ENCODE results near the gene ROBO1. TPM values are rescaled to one million over a fixed set of nuclear protein-coding genes. Genes with fewer than 3 reads are reported as not detected.
A peak's percentile ranks its signal among the peaks of the same experiment; 100 is the strongest.

Gene ROBO1
- total RNA-seq, 1 experiment from 2014 or later, result 67.6 TPM

GRCh38 chr3:78970656-78971055, 797.1 kb downstream of the ROBO1 start:
- no peaks in the 10 kb centered on the region for H3K9me3 ChIP-seq (ENCODE audit: low read depth, low read length, poor library complexity, severe bottlenecking)
- no peak for DNase-seq (ENCODE audit: low spot score)
- BruUV-seq (replicated peaks), result no TSS peak
- no peaks in the 10 kb centered on the region for H3K27me3 ChIP-seq (replicated peaks; ENCODE audit: insufficient read depth, low read depth, low read length, poor library complexity)
- H3K4me3 ChIP-seq (ENCODE audit: low read depth, low read length, poor library complexity, severe bottlenecking), result no peak overlapping the region
- intact Hi-C loops (cut with micrococcal nuclease; ENCODE audit: unreplicated experiment), result no loop called here
- H3K4me1 ChIP-seq (ENCODE audit: insufficient read depth, low read length, poor library complexity, severe bottlenecking), result peaks cover 52% of the 10 kb centered on the region
- H3K36me3 ChIP-seq (ENCODE audit: insufficient read depth, low read length, poor library complexity, severe bottlenecking), result no peaks in the 10 kb centered on the region
- H3K27ac ChIP-seq (ENCODE audit: low read depth, low read length, poor library complexity, severe bottlenecking), result peak overlapping the region; percentile 32
- ChIA-PET POLR2A (ENCODE audit: low non-redundant PET) (interaction anchor here (0.6 kb wide), 1 partner anchor 217 kb away, joined by 4 read pairs; no protein-coding TSS in a partner anchor), CTCF (no interaction called here)
- TF ChIP-seq CTCF (conservative IDR thresholded peaks at IDR 0.05; ENCODE audit: low read depth, low read length) (no peak), EZH2 (IDR thresholded peaks at IDR 0.05; ENCODE audit: borderline replicate concordance, low read depth, low read length, poor library complexity, severe bottlenecking) (no peak)

GRCh38 chr3:78969483-78969882, 798.3 kb downstream of the ROBO1 start:
- intact Hi-C loops (cut with micrococcal nuclease; ENCODE audit: unreplicated experiment), result no loop called here

GRCh38 chr3:78967061-78967460, 800.7 kb downstream of the ROBO1 start:
- TF ChIP-seq CTCF (conservative IDR thresholded peaks at IDR 0.05; ENCODE audit: low read depth, low read length) (no peak), EZH2 (IDR thresholded peaks at IDR 0.05; ENCODE audit: borderline replicate concordance, low read depth, low read length, poor library complexity, severe bottlenecking) (no peak)
- intact Hi-C loops (cut with micrococcal nuclease; ENCODE audit: unreplicated experiment), result no loop called here
- no TSS peak for BruUV-seq (replicated peaks)
- DNase-seq (ENCODE audit: low spot score), result no peak
- Histone ChIP-seq H3K27ac (ENCODE audit: low read depth, low read length, poor library complexity, severe bottlenecking) (no peak overlapping the region), H3K4me3 (ENCODE audit: low read depth, low read length, poor library complexity, severe bottlenecking) (no peak overlapping the region), H3K36me3 (ENCODE audit: insufficient read depth, low read length, poor library complexity, severe bottlenecking) (no peaks in the 10 kb centered on the region), H3K27me3 (replicated peaks; ENCODE audit: insufficient read depth, low read depth, low read length, poor library complexity) (no peaks in the 10 kb centered on the region), H3K4me1 (ENCODE audit: insufficient read depth, low read length, poor library complexity, severe bottlenecking) (peaks cover 31% of the 10 kb centered on the region), H3K9me3 (ENCODE audit: low read depth, low read length, poor library complexity, severe bottlenecking) (no peaks in the 10 kb centered on the region)
- POLR2A ChIA-PET (ENCODE audit: low non-redundant PET), result no interaction called here
- CTCF ChIA-PET, result no interaction called here

More at GRCh38 chr3:78969483-78969882, 798.3 kb downstream of the ROBO1 start:
- H3K4me3 ChIP-seq (ENCODE audit: low read depth, low read length, poor library complexity, severe bottlenecking), result no peak overlapping the region
- peak; percentile 92 for DNase-seq (ENCODE audit: low spot score)
- BruUV-seq (replicated peaks), result no TSS peak
- H3K27me3 ChIP-seq (replicated peaks; ENCODE audit: insufficient read depth, low read depth, low read length, poor library complexity), result no peaks in the 10 kb centered on the region
- POLR2A ChIA-PET (ENCODE audit: low non-redundant PET), result no interaction called here
- H3K27ac ChIP-seq (ENCODE audit: low read depth, low read length, poor library complexity, severe bottlenecking), result peak overlapping the region; percentile 75
- no peaks in the 10 kb centered on the region for H3K9me3 ChIP-seq (ENCODE audit: low read depth, low read length, poor library complexity, severe bottlenecking)
- CTCF ChIA-PET, result no interaction called here
- peaks cover 40% of the 10 kb centered on the region for H3K4me1 ChIP-seq (ENCODE audit: insufficient read depth, low read length, poor library complexity, severe bottlenecking)
- no peaks in the 10 kb centered on the region for H3K36me3 ChIP-seq (ENCODE audit: insufficient read depth, low read length, poor library complexity, severe bottlenecking)
- TF ChIP-seq CTCF (conservative IDR thresholded peaks at IDR 0.05; ENCODE audit: low read depth, low read length) (no peak), EZH2 (IDR thresholded peaks at IDR 0.05; ENCODE audit: borderline replicate concordance, low read depth, low read length, poor library complexity, severe bottlenecking) (no peak)

All from A673 (cell line).